ENCODE data around the gene SH3BP5. TPM values are rescaled to one million over a fixed set of nuclear protein-coding genes. Genes with fewer than 3 reads are reported as not detected.
"Not testable (repeated sequence)": the region's sequence is repeated elsewhere in the genome, so short reads cannot be mapped to it uniquely, and the experiment has no call there.

The SH3BP5 gene
- total and polyA plus RNA-seq, 8 donors = 2.8 to 9.8 (median 6.2) TPM

DNA sequence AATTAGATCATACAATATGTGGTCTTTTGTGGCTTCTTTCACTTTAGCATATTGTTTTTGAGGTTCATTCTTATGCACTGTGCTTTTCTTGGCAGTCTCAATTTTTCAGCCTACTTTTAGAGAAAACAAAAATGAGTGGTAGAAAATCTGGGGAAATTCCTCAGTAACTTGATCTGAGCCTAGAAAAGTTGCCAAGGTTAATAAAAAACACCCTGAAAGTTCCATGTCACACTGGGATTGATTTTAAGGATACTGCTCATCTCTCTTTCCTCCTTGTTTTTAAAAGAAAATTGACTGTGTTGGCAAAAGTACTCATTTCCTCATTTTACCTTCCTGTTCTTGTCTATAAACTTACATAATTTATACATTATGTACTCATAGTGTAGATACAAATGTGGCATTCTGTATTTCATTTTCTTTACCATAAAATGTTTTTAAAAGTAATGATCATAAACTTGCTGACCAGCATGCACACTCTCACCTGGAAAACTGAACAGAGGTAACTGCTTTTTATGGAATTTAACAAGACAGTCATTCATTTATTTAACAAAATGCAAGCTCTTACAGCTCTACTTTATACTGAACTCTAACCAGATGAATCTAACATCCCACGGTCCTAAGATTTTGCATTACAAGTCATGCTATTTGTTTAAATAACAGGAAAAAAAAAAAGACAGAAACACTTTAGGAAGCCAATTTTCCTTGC lies 28.6 kb upstream of the SH3BP5 start:
- intact Hi-C loops (cut with DNase I) = no loop called here
- no peaks in the 10 kb centered on the region for H3K36me3 ChIP-seq
- H3K27ac ChIP-seq = no peak overlapping the region
- TF ChIP-seq CTCF (IDR thresholded peaks at IDR 0.05) = no peak
- H3K4me3 ChIP-seq = no peak overlapping the region
- ATAC-seq (no peak), FAIRE-seq (no peak), DNase-seq (no peak)
- WGBS, 2 donors = 57 to 85% methylated on average over 1 of the region's 1 CpG
- no peaks in the 10 kb centered on the region for H3K9me3 ChIP-seq
- no peaks in the 10 kb centered on the region for H3K27me3 ChIP-seq
- H3K4me1 ChIP-seq = peaks cover 0 to 2% (median 0%) of the 10 kb centered on the region in 3 donors

GRCh38 chr3:15359677-15360397 lies 27.5 kb upstream of the SH3BP5 start:
- WGBS, 2 donors = 74 to 81% methylated on average over 5 to 6 of the region's 6 CpGs

GRCh38 chr3:15356651-15357061 lies 24.3 kb upstream of the SH3BP5 start:
- H3K4me3 ChIP-seq; H3K27ac ChIP-seq; H3K27me3 ChIP-seq; H3K36me3 ChIP-seq; H3K4me1 ChIP-seq; FAIRE-seq; intact Hi-C loops (cut with DNase I); H3K9me3 ChIP-seq; DNase-seq: not testable (repeated sequence)
- WGBS, 2 donors = 72 to 73% methylated on average over 5 of the region's 5 CpGs
- peak in 1 of 4 donors; percentile 70 for ATAC-seq

More at GRCh38 chr3:15359677-15360397, 27.5 kb upstream of the SH3BP5 start:
- DNase-seq (no peak), ATAC-seq (no peak), FAIRE-seq (no peak)
- Histone ChIP-seq H3K9me3 (no peaks in the 10 kb centered on the region), H3K4me1 (peaks cover 0 to 3% (median 0%) of the 10 kb centered on the region in 3 donors), H3K27ac (no peak overlapping the region), H3K4me3 (no peak overlapping the region), H3K27me3 (no peaks in the 10 kb centered on the region), H3K36me3 (no peaks in the 10 kb centered on the region)
- TF ChIP-seq CTCF (IDR thresholded peaks at IDR 0.05) = no peak
- intact Hi-C loops (cut with DNase I) = no loop called here

DNA sequence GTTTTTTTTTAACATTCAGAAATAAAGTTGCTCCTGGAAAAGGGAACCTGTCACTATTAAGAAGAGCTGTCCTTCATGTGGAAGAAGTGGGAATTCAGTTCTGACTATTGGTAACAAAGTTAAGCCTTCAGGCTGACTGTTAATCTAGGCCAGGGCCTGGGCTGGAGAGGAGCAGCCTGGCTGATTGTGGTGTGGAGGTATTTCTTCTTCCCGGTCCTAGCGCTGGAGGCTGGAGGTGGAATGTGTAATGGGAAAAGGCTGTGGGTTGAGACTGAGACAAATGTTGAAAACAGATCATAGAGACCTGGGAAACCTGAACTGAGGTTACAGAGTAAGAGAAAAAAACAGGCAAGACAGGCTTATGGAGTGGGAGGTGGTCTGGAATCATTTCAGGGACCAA lies 23.8 kb upstream of the SH3BP5 start:
- Histone ChIP-seq H3K27me3 (no peaks in the 10 kb centered on the region), H3K36me3 (no peaks in the 10 kb centered on the region), H3K4me1 (peaks cover 0 to 3% (median 0%) of the 10 kb centered on the region in 3 donors), H3K4me3 (no peak overlapping the region), H3K9me3 (no peaks in the 10 kb centered on the region), H3K27ac (no peak overlapping the region)
- 87 to 92% methylated on average over 2 of the region's 2 CpGs for WGBS, 2 donors
- TF ChIP-seq CTCF (IDR thresholded peaks at IDR 0.05) = no peak
- intact Hi-C loops (cut with DNase I) = no loop called here
- FAIRE-seq (no peak), ATAC-seq (peak in 1 of 4 donors; percentile 46), DNase-seq (no peak)

- WGBS, 2 donors = 85 to 94% methylated on average over 1 of the region's 1 CpG
- no peak for DNase-seq
- no peak for FAIRE-seq
Observed at GRCh38 chr3:15355086-15355485, 22.7 kb upstream of the SH3BP5 start.

More at GRCh38 chr3:15355086-15355485, 22.7 kb upstream of the SH3BP5 start:
- no peak overlapping the region for H3K27ac ChIP-seq
- no peak for ATAC-seq
- no peaks in the 10 kb centered on the region for H3K27me3 ChIP-seq
- no peaks in the 10 kb centered on the region for H3K36me3 ChIP-seq
- no peak for TF ChIP-seq CTCF (IDR thresholded peaks at IDR 0.05)
- H3K9me3 ChIP-seq = no peaks in the 10 kb centered on the region
- intact Hi-C loops (cut with DNase I) = no loop called here
- no peak overlapping the region for H3K4me3 ChIP-seq
- H3K4me1 ChIP-seq = peaks cover 0 to 3% (median 0%) of the 10 kb centered on the region in 3 donors

Data from pancreas (tissue), 10 donors.